Kidney capillary endothelial cell (primary cell): Measurements from ENCODE around the gene SHOX.

Source experiments
- DNase-seq: peaks from one replicate; pipeline ENCODE4 v3.0.0-alpha.2; 2018; ENCODE audit warnings: low spot score

Gene SHOX

DNA sequence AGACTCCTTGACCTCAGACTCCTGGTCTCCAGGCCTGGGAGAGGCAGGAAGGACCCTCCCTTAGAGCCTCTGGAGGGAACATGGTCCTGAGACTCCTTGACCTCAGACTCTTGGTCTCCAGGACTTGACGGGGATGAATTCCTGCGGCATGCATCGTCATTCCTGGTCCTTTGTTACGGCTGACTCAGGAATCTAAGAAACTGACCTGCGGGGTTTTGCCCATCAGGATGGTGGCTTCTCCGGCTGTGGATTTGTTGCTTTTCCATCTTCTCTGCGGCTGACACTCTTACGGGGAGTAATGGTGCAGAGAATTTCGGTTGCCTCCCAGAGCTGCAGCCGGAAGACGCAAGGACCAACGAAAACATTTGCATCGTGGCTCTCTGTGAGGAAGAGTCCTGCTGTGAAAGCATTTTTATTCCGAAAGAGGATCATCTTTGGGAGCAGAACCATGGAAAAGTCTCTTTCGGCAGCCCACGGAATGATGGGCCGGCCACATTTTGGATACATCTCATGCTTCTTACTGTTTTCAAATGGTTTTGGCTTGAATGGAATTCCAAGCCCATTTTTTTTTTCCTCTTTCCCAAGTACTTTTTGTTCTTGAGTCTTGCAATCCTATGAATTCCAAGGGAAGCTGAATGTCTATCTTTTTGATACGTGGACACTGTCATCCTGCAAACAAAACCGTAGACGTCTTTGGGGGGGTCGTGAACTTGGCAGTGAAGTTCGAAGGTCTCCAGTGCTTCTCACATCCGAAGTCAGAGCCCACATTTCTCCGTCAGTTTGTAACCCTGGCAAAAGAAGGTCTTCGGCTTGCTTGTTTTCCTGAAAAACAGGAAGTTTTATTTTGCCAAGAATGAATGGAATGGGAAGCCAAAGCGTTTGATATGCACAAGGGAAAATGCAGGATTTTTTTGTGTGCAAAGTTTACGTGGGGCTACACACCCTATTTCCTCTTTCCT is 36.5 kb downstream of the SHOX start:
- DNase-seq = no peak

DNA sequence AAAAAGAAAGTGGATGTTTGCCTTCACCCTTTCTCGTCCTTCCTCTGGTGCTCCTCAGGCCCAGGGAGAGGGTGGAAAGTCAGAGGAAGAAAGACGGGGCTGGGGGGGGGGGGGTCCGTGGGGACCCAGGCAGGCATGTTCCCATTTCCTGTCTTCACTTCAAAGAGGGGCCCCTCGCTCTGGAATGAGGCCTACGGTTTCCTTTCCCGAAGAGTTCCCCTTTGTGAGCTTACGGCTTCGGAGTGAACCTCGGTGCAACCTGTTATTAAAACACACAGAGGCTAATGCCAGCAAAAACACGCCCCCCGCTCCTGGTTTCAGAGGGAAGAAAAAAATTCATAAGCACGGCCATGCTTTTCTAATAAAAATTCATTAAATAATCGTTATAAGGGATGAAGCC is 40.1 kb downstream of the SHOX start:
- no peak for DNase-seq

GRCh38 chrX:672931-673330 is 42.3 kb downstream of the SHOX start:
- no peak for DNase-seq

GRCh38 chrX:675279-675954 is 44.8 kb downstream of the SHOX start:
- DNase-seq = no peak

GRCh38 chrX:675955-676295 is 45.3 kb downstream of the SHOX start:
- no peak for DNase-seq

DNA sequence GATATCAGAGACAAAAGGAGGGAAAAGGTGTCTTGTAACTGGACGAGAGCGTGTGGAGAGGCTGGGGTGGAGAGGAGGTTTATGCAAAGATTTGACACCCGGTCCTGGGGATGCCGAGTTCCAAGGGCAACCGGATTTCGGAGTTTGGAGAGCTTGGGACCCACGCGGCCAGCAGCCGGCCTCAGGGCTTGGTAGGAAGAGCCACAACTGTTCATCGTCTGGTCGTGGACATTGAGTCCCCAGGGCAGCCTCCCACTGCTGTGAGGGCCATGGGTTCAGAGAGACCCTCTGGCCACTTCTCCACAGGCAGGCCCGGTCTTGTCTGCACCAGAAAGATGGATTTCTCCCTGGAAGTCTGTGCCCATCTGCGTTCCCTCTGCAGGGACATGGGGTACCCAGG is 46.8 kb downstream of the SHOX start:
- no peak for DNase-seq

DNA sequence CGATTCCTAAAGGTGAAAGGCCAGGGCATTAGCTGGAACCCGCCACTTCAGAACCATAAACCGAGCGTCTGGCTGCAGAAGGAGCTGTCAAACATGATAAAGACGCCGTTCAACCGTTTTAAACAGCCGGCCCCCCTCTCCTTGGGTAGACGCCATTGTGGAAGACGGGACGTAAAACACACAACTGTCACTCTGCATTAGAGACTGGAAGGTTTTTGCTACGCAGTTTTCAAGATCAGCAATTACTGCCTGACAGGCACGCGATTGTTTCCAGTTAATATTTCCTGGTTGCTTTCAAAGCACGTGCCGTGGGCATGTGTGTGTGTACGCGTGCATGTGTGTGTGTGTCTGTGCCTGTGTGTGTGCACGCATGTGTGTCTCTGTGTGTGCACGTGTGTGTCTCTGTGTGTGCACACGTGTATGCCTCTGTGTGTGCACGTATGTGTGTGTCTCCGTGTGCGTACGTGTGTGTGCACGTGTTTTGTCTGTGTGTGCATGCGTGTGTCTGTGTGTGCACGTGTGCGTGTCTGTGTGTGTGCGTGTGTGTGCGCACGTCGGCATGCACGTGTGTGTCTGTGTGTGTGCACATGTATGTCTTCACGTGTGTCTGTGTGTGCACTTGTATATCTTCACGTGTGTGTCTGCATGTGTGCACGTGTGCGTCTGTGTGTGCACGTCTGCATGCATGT is 48.8 kb downstream of the SHOX start:
- no peak for DNase-seq

DNA sequence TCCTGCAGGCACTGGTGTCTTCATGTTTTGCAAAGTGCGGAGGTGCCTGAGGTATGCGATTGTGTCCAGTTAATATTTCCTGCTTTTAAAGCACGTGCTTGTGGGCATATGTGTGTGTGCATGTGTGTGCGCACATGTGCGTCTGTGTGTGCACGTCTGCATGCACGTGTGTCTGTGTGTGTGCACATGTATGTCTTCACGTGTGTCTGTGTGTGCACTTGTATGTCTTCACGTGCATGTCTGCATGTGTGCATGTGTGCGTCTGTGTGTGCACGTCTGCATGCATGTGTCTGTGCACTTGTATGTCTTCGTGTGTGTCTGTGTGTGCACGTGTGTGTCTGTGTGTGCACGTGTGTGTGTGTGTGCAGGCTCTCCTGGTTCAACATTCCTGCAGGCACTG is 49.5 kb downstream of the SHOX start:
- DNase-seq = no peak

GRCh38 chrX:681989-682388 is 51.4 kb downstream of the SHOX start:
- DNase-seq = no peak

DNA sequence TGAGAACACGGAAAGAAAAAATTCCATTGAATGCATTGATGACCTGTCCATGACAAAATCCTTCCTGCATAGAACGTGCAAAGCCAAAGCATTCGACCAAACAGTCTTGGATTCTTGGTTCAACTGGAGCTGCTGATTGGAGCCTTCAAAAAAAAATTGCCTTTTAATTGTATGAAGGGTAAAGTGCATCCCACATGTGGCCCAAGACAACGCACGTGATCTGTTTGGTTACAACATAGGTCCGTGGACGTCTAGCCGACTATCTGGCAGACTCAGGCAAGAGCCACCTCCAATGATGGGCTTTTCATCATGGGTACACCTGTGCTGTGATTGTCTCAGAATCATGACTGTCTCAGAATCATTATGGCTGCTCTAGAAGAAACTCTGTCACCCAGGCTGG is 52.3 kb downstream of the SHOX start:
- no peak for DNase-seq

DNA sequence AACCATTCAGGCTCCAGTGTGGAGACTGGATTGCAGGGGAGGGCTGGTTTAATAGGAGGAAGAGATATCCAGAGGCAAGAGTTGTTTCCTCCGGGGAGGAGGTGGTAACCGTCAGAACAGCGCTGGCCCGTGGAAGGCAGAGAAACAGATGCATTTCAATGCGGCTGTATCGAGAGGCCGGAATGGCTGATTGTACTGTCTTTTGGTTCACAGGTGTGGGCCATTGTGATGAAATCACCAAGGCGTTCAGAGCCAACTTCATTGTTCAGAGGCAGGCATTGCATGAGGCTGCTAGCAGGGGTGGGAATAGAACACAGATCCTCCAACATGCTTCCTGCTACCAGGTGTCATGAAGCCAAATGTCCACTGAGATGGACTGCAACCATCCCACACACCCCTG is 53.0 kb downstream of the SHOX start:
- DNase-seq = no peak

DNA sequence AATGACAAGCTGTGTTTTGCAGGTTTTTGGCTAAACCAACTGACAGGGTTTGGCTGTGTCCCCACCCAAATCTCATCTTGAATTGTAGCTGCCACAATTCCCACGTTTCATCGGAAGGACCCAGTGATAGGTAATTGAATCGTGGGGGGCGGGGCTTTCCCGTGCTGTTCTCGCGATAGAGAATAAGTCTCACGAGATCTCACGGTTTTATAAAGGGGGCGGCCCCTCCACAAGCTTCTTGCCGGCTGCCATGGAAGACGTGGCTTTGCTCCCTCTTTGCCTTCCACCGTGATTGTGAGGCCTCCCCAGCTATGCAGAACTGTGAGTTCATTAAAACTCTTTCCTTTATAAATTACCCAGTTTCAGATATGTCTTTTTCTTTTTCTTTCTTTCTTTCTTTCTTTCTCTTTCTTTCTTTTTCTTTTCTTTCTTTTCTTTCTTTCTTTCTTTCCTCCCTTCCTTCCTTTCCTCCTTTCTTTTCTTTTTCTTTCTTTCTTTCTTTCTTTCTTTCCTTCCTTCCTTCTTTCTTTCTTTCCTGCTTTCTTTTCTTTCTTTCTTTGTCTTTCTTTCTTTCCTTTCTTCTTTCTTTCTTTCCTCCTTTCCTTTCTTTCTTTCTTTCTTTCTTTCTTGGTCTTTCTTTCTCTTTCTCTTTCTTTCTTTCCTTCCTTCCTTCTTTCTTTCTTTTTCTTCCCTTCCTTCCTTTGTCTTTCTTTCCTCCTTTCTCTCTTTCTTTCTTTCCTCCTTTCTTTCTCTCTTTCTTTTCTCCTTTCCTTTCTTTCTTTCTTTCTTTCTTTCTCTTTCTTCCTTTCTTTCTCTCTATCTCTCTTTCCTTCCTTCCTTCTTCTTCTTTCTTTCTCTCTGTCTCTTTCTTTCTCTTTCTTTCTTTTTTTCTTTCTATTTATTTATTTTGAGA is 54.8 kb downstream of the SHOX start:
- no peak for DNase-seq

GRCh38 chrX:689983-690382 is 59.4 kb downstream of the SHOX start:
- DNase-seq = no peak

DNA sequence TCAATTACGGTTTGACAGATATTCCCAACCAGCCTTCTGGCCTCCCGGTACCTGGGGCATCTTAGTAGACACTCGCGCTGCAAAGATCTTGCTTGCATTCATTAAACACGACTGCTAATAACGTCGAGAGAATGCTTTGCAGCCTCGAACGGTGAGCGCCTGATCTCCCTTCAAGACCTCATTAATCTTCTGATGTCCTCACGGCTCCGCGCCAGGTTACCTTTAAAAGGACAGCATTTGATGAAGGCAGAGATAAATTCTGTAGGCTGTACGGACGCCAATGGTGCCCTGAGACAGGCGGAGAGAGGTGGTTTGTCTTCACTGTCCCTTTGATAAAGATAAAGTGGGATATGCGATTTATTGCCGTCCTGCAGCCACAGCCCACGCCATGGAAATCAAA is 64.2 kb downstream of the SHOX start:
- DNase-seq = no peak

- no peak for DNase-seq
Measured at GRCh38 chrX:698206-698605, 67.6 kb downstream of the SHOX start.

- DNase-seq = no peak
Measured at GRCh38 chrX:700936-701335, 70.3 kb downstream of the SHOX start.

DNA sequence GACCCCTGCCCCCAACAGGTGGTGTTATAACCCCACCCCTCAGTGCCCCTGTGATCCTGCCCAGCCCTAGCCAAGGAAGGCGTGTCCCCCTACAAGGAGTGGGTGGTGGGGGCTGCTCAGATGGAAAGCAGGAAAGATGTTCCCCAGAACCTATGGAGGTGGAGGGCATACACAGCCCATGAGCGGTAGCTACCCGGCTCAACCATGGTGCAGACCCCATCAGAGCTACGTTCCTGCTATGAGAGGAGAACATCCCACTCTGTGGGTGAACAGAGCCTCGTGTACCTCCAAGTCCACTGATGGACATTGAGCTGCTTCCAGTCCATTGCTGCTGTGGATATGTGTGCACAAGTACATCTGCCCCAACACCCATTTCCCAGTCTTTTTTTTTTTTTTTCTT is 71.1 kb downstream of the SHOX start:
- DNase-seq = no peak

- no peak for DNase-seq
Measured at GRCh38 chrX:703466-703865, 72.9 kb downstream of the SHOX start.

GRCh38 chrX:703866-704265 is 73.3 kb downstream of the SHOX start:
- DNase-seq = no peak
